HL-60 (cell line): ENCODE results near the gene ZNF726.

Source experiments
- GABPA ChIP-seq: IDR thresholded peaks from 2 replicates; pipeline ENCODE4 v1.6.1; 2012; ENCODE audit warnings: low read depth
- POLR2AphosphoS5 ChIP-seq: IDR thresholded peaks from 2 replicates; pipeline ENCODE4 v1.6.1; 2012; ENCODE audit warnings: low read depth
- TF ChIP-seq, protein P1 (sequence below): IDR thresholded peaks from one replicate; pipeline ENCODE4 v1.5.1; 2011; ENCODE audit warnings: low read length, control low read depth, inconsistent platforms; ENCODE audit not compliant: insufficient read depth
- TF ChIP-seq, protein P2 (sequence below): IDR thresholded peaks from 2 replicates; pipeline ENCODE4 v1.6.1; 2012; ENCODE audit warnings: low read depth; ENCODE audit not compliant: insufficient replicate concordance

DNA sequence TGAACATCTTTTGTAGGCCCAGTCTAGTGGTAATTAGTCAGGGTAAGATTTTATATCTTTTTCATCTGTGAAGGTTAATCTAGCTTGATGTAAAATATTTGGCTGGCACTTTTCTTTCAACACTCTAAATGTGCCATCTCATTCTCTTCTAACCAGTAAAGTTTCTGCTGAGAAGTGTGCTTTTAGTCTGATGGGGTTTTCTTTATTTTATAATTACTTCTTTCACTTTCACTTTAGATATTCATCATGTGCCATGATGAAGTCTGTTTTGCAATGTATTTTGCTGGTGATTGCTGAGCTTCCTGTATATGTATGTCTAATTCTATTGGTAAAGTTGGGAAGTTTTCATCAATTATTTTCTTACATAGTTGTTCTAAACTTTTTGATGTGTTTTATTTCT, 31.9 kb downstream of the ZNF726 start:
- TF ChIP-seq, protein P1, sequence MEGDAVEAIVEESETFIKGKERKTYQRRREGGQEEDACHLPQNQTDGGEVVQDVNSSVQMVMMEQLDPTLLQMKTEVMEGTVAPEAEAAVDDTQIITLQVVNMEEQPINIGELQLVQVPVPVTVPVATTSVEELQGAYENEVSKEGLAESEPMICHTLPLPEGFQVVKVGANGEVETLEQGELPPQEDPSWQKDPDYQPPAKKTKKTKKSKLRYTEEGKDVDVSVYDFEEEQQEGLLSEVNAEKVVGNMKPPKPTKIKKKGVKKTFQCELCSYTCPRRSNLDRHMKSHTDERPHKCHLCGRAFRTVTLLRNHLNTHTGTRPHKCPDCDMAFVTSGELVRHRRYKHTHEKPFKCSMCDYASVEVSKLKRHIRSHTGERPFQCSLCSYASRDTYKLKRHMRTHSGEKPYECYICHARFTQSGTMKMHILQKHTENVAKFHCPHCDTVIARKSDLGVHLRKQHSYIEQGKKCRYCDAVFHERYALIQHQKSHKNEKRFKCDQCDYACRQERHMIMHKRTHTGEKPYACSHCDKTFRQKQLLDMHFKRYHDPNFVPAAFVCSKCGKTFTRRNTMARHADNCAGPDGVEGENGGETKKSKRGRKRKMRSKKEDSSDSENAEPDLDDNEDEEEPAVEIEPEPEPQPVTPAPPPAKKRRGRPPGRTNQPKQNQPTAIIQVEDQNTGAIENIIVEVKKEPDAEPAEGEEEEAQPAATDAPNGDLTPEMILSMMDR, result no peak
- TF ChIP-seq, protein P2, sequence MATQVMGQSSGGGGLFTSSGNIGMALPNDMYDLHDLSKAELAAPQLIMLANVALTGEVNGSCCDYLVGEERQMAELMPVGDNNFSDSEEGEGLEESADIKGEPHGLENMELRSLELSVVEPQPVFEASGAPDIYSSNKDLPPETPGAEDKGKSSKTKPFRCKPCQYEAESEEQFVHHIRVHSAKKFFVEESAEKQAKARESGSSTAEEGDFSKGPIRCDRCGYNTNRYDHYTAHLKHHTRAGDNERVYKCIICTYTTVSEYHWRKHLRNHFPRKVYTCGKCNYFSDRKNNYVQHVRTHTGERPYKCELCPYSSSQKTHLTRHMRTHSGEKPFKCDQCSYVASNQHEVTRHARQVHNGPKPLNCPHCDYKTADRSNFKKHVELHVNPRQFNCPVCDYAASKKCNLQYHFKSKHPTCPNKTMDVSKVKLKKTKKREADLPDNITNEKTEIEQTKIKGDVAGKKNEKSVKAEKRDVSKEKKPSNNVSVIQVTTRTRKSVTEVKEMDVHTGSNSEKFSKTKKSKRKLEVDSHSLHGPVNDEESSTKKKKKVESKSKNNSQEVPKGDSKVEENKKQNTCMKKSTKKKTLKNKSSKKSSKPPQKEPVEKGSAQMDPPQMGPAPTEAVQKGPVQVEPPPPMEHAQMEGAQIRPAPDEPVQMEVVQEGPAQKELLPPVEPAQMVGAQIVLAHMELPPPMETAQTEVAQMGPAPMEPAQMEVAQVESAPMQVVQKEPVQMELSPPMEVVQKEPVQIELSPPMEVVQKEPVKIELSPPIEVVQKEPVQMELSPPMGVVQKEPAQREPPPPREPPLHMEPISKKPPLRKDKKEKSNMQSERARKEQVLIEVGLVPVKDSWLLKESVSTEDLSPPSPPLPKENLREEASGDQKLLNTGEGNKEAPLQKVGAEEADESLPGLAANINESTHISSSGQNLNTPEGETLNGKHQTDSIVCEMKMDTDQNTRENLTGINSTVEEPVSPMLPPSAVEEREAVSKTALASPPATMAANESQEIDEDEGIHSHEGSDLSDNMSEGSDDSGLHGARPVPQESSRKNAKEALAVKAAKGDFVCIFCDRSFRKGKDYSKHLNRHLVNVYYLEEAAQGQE, result no peak
- no peak for TF ChIP-seq GABPA
- TF ChIP-seq POLR2AphosphoS5, result no peak
